GM12864 (cell line): ENCODE measurements around the gene INPP4B.

Source experiments
- DNase-seq: peaks from one replicate; pipeline ENCODE4 v3.0.0-alpha.2; 2011; ENCODE audit warnings: low read depth
- H3K4me3 ChIP-seq: 2 replicates; pipeline ENCODE4 v1.5.1; 2011; ENCODE audit warnings: mild to moderate bottlenecking, low read depth, low read length, control low read depth
- TF ChIP-seq, protein P1 (sequence below): IDR thresholded peaks from 2 replicates; pipeline ENCODE4 v1.5.1; 2011; ENCODE audit warnings: low read depth, mild to moderate bottlenecking, moderate library complexity, low read length, control low read depth, inconsistent platforms; ENCODE audit errors: missing control alignments

The INPP4B gene

DNA sequence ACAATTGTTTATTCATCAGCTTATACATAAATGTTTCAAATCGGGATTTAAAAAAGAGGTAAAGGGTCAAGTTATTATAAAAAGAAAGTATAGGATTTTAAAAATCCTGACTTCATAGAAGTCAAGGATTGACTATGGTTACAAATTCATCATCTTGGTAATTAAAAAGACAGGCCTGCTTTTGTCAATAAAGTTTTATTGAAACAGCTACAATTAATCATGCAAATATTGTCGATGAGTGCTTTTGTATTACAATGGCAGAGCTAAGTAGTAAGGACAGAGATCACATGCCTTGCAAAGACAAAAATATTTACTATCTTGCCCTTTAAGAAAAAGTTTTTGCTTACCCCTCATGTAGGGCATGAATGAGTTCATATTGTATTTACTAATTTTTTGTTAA, 614.3 kb downstream of the INPP4B start:
- no peak overlapping the region for H3K4me3 ChIP-seq
- no peak for DNase-seq
- TF ChIP-seq, protein P1, sequence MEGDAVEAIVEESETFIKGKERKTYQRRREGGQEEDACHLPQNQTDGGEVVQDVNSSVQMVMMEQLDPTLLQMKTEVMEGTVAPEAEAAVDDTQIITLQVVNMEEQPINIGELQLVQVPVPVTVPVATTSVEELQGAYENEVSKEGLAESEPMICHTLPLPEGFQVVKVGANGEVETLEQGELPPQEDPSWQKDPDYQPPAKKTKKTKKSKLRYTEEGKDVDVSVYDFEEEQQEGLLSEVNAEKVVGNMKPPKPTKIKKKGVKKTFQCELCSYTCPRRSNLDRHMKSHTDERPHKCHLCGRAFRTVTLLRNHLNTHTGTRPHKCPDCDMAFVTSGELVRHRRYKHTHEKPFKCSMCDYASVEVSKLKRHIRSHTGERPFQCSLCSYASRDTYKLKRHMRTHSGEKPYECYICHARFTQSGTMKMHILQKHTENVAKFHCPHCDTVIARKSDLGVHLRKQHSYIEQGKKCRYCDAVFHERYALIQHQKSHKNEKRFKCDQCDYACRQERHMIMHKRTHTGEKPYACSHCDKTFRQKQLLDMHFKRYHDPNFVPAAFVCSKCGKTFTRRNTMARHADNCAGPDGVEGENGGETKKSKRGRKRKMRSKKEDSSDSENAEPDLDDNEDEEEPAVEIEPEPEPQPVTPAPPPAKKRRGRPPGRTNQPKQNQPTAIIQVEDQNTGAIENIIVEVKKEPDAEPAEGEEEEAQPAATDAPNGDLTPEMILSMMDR: no peak

DNA sequence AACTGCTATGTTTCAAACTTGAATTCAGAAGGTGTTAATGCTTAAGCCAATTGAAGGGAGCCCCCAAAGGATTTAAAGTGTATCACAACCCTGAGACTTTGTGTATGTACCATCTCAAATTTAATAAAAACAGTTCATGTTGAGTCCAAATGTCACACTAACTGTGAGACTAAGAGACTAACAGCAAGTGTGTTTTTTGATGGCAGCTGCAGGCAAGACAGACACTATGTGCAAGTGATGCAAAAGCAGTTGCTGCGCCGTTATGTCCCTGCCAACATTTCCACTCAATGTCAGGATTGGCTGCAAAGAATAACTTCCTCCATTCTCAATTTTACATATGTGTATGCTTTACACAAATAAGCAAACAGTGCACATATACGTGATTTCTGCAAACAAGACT, 615.1 kb downstream of the INPP4B start:
- no peak overlapping the region for H3K4me3 ChIP-seq
- TF ChIP-seq, protein P1: no peak
- no peak for DNase-seq

DNA sequence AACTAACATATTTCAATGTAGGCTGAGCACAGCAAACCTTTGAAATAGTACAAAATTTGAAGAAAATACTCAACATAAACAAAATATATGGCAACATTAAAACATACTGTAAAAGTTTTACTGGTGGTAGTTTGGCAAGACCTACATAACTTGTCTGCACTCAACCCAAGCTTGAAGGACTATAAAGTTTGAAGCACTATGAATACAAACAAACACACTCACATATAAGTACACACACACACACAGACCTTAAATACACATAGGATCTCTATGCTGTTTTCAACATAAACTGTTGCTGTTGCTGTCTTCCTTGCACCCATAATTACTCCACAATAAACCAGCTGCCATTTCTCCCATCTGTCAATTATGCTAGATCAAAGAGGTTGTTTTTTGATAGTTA, 620.1 kb downstream of the INPP4B start:
- DNase-seq: no peak
- no peak overlapping the region for H3K4me3 ChIP-seq
- TF ChIP-seq, protein P1: no peak

DNA sequence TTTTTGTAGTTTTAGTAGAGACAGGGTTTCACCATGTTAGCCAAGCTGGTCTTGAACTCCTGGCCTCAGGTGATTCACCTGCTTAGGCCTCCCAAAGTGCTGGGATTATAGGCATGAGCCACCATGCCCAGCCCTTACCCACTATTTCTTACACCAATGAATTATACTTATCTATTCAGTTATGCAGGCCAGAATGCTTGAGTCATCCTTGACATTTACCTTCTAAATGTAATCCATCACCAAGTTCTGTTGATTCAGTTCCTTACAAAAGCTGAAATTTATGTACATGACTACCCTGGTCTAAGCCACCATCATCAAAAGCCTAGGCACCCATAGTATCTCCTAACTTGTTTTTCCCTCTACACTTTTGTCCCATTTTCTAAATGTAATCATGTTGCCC, 624.0 kb downstream of the INPP4B start:
- DNase-seq: no peak
- no peak overlapping the region for H3K4me3 ChIP-seq
- TF ChIP-seq, protein P1: no peak

DNA sequence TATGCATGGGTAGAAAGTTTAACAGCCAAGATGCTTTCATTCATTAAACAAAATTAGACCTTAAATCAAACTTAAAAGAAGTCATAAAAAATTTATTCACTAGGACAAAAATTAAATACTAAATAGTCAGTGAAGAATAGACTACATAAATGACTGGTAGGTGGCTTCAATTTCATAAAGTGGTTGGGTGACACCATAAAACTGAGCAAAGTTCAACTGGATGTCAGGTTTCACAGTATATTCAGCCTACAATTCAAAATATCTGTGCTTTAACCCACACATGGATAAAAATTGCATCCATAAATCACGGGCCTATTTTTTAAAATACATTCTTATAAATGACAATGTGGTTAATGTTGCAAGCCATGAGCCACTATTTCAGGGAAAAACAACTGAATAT, 627.4 kb downstream of the INPP4B start:
- TF ChIP-seq, protein P1: no peak
- no peak overlapping the region for H3K4me3 ChIP-seq
- no peak for DNase-seq

DNA sequence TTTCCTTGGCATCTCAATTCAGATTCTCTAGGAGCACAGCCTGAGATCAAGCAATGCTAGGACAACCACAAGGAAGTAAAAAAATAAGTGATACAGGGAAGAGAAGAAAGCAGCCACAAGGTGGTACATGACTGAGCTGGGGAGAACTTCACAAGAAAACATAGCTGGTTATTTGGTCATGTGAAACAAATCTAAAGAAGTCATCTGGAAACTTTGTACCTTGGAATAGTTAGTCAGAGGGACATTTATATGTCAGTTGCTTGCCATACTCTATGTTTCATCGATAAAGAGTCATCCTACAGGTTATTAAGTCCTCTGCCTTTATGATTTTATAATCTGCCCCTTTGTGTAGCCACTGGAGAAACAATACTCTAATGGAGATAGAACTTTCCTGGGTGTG, 634.7 kb downstream of the INPP4B start:
- no peak overlapping the region for H3K4me3 ChIP-seq
- no peak for DNase-seq
- TF ChIP-seq, protein P1: no peak

DNA sequence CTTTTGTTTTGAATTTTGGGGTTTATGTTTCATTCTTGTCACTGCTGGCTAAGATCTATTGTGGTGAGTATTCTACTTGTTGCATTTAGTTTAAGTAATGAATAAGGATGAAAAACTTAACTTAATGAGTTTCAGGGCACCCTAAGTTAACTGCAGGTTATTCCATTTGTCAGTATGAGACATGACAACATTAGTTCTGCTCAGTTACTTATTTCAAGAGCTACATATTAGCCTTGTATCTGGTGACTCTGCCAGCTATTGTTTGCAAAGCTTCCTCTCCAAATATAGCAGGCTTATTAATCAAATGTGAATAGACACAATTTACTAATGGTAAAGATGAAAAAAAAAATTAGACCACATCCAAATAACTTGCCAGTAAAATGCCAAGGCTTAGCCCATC, 642.6 kb downstream of the INPP4B start:
- no peak overlapping the region for H3K4me3 ChIP-seq
- TF ChIP-seq, protein P1: no peak
- no peak for DNase-seq
